Ramos (cell line): Measurements from ENCODE around the gene CRABP2.

Experiments used
- in situ Hi-C: fragments of 300-500 bp; cut with MboI; formaldehyde crosslinking; loops from one replicate; pipeline ENCODE4 v1.14.3; 2022; ENCODE audit warnings: low sequenced_read_pairs; ENCODE audit not compliant: unreplicated experiment

CRABP2 gene

DNA sequence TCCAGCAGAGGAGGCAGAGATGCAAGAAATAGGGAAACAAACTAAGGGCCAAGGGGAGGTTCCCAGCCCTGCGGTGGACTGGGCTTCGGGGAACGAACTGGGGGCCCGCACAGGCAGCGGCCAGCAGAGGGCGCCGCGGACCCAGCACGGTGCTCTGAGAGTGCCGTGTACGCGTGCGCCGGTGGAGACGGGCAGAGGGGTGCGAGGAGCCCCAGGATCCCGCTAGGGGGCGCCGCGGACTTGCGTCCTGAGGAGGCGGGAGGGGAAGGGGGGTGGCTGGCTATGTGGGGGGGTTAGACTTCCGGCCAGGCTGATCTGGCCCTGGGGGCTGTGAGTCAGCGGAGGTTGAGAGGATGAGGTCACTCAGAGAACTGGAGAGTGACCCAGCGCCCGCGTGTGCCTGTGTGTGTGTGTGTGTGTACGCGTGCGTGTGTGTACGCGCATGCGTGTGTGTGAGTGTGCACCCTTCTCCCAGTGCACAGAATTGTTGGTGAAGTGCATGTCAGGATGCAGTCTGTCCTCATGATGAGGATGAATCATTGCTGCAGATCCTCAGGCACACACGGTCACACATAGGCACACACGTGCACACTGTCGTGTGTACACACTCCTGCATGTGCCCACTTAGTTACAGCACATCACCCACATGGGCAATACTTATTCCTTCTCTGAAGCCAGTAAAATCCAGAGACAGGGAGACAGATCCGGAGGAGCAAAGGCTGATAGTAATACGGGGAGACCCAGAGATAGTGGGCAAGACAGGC, 45.2 kb downstream of the CRABP2 start:
- in situ Hi-C loops = loop anchor here (5.0 kb wide), 1 partner anchor 38 kb away; no protein-coding TSS in a partner anchor

- in situ Hi-C loops = loop anchor here (5.0 kb wide), 1 partner anchor 37 kb away; no protein-coding TSS in a partner anchor
Measured at GRCh38 chr1:156659661-156659987, 45.8 kb downstream of the CRABP2 start.

DNA sequence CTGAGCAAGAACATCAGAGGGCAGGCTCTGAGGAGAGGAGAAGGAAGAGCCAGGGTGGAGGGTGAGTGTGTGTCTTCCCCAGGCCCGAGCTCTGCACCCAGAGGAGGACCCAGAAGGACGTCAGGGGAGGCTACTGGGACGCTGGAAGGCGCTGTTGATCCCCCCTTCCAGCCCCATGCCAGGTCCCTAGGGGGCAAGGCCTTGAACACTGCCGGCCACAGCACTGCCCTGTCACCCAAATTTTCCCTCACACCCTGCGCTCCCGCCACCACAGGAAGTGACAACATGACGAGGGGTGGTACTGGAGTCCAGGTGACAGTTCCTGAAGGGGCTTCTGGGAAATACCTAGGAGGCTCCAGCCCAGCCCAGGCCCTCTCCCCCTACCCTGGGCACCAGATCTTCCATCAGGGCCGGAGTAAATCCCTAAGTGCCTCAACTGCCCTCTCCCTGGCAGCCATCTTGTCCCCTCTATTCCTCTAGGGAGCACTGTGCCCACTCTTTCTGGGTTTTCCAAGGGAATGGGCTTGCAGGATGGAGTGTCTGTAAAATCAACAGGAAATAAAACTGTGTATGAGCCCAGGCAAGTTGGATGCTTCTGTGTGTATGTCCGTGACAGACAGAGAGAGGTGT, 46.3 kb downstream of the CRABP2 start:
- in situ Hi-C loops = loop anchor here (5.0 kb wide), 1 partner anchor 37 kb away; no protein-coding TSS in a partner anchor

DNA sequence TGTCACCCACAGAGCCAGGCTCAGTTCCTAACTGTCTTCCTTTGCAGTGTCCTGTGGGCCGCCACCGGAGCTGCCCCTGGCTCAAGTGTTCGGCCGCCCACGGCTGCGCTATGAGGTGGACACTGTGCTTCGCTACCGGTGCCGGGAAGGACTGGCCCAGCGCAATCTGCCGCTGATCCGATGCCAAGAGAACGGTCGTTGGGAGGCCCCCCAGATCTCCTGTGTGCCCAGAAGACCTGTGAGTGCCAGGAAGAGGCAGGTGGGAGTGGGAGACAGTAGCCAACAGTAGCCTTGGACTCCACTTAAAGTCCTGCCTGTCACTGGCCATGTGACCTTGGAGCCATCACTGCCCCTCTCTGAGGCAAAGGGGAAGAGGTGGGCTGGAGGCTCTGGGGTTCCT, 46.9 kb downstream of the CRABP2 start:
- in situ Hi-C loops = loop anchor here (5.0 kb wide), 1 partner anchor 36 kb away; no protein-coding TSS in a partner anchor

- in situ Hi-C loops = loop anchor here (5.0 kb wide), 1 partner anchor 36 kb away; no protein-coding TSS in a partner anchor
Measured at GRCh38 chr1:156657741-156658319, 47.6 kb downstream of the CRABP2 start.

DNA sequence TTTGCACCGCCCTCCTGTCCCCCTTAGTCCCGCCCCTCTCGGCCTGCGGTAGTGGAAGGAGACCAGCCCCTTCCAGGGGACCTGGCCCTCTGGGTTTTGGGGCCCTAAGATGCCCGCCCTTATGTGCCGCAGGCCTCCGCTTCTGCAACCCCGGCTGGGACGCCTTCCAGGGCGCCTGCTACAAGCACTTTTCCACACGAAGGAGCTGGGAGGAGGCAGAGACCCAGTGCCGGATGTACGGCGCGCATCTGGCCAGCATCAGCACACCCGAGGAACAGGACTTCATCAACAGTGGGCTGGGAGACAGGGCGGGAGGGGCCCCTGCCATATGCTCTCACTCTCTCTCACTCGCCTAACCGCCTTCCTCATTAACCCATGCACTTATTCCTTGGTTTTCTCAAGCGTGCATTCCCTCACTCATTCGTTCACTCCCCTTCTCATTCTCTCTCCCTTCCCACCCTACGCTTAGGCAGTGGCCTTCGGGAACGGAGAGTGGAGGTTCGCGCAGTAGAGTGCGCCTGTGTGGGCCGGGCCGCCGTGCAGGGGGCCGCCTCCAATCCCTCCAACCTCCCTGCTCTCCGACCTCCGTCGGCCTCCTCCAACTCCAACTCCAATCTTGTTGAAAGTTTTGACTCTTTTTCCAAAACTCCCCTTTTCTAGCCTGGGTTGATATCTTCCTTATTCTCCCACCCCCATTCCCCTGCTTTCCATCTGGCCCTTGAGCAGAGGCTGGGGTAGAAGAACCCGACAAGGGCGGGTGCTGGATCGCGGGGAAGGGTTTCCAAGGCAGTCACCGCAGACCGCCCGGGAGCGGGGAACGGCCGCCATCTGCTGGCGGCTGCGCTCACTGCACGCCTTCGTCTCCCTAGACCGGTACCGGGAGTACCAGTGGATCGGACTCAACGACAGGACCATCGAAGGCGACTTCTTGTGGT, 48.3 kb downstream of the CRABP2 start:
- in situ Hi-C loops = loop anchor here (5.0 kb wide), 1 partner anchor 35 kb away; no protein-coding TSS in a partner anchor

GRCh38 chr1:156655904-156656516, 49.4 kb downstream of the CRABP2 start:
- in situ Hi-C loops = loop anchor here (5.0 kb wide), 1 partner anchor 34 kb away; no protein-coding TSS in a partner anchor

- in situ Hi-C loops = loop anchor here (5.0 kb wide), 1 partner anchor 33 kb away; no protein-coding TSS in a partner anchor
Measured at GRCh38 chr1:156655151-156655903, 50.1 kb downstream of the CRABP2 start.

- in situ Hi-C loops = loop anchor here (5.0 kb wide), 1 partner anchor 32 kb away; no protein-coding TSS in a partner anchor
Measured at GRCh38 chr1:156654700-156655099, 50.7 kb downstream of the CRABP2 start.

DNA sequence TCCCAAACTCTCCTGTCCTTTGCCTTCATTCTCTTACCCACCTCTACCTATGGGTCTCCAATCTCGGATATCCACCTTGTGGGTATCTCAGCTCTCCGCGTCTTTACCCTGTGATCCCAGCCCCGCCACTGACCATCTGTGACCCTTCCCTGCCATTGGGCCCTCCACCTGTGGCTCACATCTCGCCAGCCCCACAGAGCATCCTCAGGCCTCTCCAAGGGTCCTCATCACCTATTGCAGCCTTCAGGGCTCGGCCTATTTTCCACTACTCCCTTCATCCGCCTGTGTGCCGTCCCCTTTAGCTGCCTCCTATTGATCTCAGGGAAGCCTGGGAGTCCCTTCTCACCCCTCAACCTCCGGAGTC, 52.4 kb downstream of the CRABP2 start:
- in situ Hi-C loops = no loop called here

- in situ Hi-C loops = no loop called here
Measured at GRCh38 chr1:156652131-156652991, 53.0 kb downstream of the CRABP2 start.
